ENCODE measurements around the gene RTN4.

RTN4 gene

DNA sequence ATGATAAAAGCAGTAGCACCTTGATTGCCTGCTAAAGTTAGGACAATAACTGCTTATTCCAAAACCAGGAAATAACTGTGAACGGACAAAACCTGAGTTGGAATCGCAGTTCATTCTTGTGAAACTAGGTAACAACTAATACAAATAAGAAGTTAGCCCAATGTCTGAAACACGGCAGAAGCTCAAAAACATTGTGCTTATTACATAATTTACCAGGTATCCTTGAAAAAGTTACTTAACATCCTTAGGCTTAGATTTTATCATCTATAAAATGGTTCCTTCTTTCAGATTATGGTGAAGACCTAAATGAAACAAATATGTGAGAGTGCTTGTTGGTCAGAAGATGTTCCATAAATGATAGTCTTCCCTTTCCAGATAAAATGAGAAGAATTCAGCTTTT, 32.4 kb downstream of the RTN4 start:
- no peak overlapping the region for H3K4me3 ChIP-seq (replicated peaks; ENCODE audit: low read depth, low read length)
- TF ChIP-seq, protein P1, sequence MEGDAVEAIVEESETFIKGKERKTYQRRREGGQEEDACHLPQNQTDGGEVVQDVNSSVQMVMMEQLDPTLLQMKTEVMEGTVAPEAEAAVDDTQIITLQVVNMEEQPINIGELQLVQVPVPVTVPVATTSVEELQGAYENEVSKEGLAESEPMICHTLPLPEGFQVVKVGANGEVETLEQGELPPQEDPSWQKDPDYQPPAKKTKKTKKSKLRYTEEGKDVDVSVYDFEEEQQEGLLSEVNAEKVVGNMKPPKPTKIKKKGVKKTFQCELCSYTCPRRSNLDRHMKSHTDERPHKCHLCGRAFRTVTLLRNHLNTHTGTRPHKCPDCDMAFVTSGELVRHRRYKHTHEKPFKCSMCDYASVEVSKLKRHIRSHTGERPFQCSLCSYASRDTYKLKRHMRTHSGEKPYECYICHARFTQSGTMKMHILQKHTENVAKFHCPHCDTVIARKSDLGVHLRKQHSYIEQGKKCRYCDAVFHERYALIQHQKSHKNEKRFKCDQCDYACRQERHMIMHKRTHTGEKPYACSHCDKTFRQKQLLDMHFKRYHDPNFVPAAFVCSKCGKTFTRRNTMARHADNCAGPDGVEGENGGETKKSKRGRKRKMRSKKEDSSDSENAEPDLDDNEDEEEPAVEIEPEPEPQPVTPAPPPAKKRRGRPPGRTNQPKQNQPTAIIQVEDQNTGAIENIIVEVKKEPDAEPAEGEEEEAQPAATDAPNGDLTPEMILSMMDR (IDR thresholded peaks at IDR 0.05; ENCODE audit: low read depth, low read length, missing control alignments): no peak
- DNase-seq (ENCODE audit: extremely low read depth, low read depth): no peak

- TF ChIP-seq, protein P1 (IDR thresholded peaks at IDR 0.05; ENCODE audit: low read depth, low read length, missing control alignments): no peak
- no peak for DNase-seq (ENCODE audit: extremely low read depth, low read depth)
- H3K4me3 ChIP-seq (replicated peaks; ENCODE audit: low read depth, low read length): no peak overlapping the region
Measured at GRCh38 chr2:55017428-55017827, 32.8 kb downstream of the RTN4 start.

DNA sequence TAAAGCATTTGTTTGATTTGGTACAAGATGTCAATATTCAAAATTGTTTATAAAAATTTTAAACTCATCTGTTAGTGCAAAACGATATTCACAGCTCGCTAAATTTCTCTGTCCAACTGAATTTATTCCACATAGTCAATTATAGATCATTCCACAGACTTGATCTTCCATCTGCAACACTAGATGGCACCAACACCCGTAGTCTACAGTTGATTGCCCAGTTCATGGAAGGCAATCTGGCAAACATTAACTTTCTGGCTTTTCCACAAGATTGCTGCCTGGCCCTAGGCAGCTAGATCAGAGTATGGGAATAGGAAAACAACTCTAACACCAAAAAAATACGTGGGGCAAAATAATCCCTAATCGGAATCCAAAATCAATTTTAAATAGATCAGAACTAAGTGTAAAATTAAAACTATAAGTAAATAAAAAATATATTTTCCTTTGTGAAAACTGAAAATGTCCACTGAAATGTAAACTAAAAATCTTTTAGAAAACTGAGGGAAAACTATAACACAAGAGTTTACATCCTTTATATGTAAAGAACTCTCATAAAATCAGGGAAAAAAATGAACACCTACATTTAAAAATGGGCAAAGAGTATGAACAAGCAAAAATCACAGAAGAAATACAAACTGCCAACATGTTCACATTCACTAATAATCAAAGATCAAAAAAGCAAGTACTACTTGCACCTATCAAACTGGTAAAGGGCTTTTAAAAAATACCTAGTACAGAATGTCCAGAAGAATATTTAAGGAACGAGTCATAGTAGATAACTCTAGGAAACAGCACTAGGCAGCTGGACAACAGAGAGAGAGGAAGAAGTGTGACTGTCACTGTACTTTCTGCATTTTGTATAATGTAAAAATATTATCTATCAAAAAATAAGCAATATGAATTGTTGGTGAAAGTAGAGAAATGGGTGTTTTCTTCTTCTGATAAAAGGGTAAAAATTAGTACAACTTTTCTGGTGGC, 35.0 kb downstream of the RTN4 start:
- TF ChIP-seq, protein P1 (IDR thresholded peaks at IDR 0.05; ENCODE audit: low read depth, low read length, missing control alignments): peak; percentile 62
- H3K4me3 ChIP-seq (replicated peaks; ENCODE audit: low read depth, low read length): no peak overlapping the region
- DNase-seq (ENCODE audit: extremely low read depth, low read depth): peak; percentile 61

DNA sequence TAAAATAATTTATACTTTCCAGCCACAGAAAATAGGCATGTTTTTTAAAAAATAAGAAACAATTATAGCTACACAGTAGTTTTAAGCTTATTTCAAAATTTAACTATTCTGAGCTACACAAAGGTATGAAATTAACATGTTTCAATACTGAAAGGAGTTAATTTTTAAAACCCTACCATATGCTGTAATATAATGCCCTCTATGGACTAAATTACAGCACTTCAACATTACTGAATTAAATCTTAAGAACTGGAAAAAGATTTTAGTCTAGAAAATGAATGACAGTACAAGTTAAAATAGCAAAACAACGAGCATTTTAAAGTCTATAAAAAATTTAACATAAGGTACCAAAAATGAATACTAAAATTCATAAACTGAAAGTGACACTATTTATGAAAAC, 36.3 kb downstream of the RTN4 start:
- TF ChIP-seq, protein P1 (IDR thresholded peaks at IDR 0.05; ENCODE audit: low read depth, low read length, missing control alignments): no peak
- no peak overlapping the region for H3K4me3 ChIP-seq (replicated peaks; ENCODE audit: low read depth, low read length)
- no peak for DNase-seq (ENCODE audit: extremely low read depth, low read depth)

GRCh38 chr2:55012672-55013484, 37.4 kb downstream of the RTN4 start:
- DNase-seq (ENCODE audit: extremely low read depth, low read depth): no peak
- TF ChIP-seq, protein P1 (IDR thresholded peaks at IDR 0.05; ENCODE audit: low read depth, low read length, missing control alignments): no peak
- no peak overlapping the region for H3K4me3 ChIP-seq (replicated peaks; ENCODE audit: low read depth, low read length)

- no peak for DNase-seq (ENCODE audit: extremely low read depth, low read depth)
- TF ChIP-seq, protein P1 (IDR thresholded peaks at IDR 0.05; ENCODE audit: low read depth, low read length, missing control alignments): no peak
- H3K4me3 ChIP-seq (replicated peaks; ENCODE audit: low read depth, low read length): no peak overlapping the region
Measured at GRCh38 chr2:55011831-55012671, 38.2 kb downstream of the RTN4 start.

All from HFF-Myc (cell line).